Testis (tissue), 3 donors: Measurements from ENCODE around the gene PHEX. TPM values are rescaled to one million over a fixed set of nuclear protein-coding genes. Genes with fewer than 3 reads are reported as not detected.

Experiments
- DNase-seq: peaks from one replicate; pipeline ENCODE4 v3.0.0-alpha.2; 2019
- H3K27ac ChIP-seq, 2 donors: fragments of 200-600 bp; sonication (generic); one replicate each; pipeline ENCODE4 v1.5.1; 2019
- H3K27me3 ChIP-seq: fragments of 200-600 bp; sonication (generic); one replicate; pipeline ENCODE4 v1.5.1; 2019
- H3K36me3 ChIP-seq: fragments of 200-600 bp; sonication (generic); one replicate; pipeline ENCODE4 v1.5.1; 2017; ENCODE audit warnings: low read depth; ENCODE audit errors: missing control alignments
- H3K4me1 ChIP-seq: fragments of 200-600 bp; sonication (generic); one replicate; pipeline ENCODE4 v1.5.1; 2019
- H3K4me3 ChIP-seq, 2 donors: fragments of 200-600 bp; sonication (generic); one replicate each; pipeline ENCODE4 v1.5.1; 2017 to 2019
- H3K9me3 ChIP-seq: fragments of 200-600 bp; sonication (generic); one replicate; pipeline ENCODE4 v1.5.1; 2017
- CTCF ChIP-seq, 3 experiments: fragments of 450-650 bp in 2 of 3; fragments of 200-600 bp in 1 of 3; sonication (generic) in 1 of 3; IDR thresholded peaks; one replicate each; pipeline ENCODE4 v1.5.1; 2016 to 2019; ENCODE audit warnings: antibody characterized with exemption in 3 of 3, mild to moderate bottlenecking in 2 of 3, moderate library complexity in 1 of 3
- POLR2A ChIP-seq: fragments of 450-650 bp; IDR thresholded peaks from one replicate; pipeline ENCODE4 v1.6.1; 2017; ENCODE audit warnings: antibody characterized with exemption, mild to moderate bottlenecking, moderate library complexity
- WGBS, 2 donors: methylation state at CpG; one replicate each; pipeline ENCODE4 v1.1.5; 2018; 5-methylcytosine and 5-hydroxymethylcytosine counted together
- intact Hi-C: fragments of 100-400 bp; cut with DNase I; formaldehyde crosslinking; loops from one replicate; pipeline ENCODE4 v1.15.1; 2023; ENCODE audit warnings: low total_unique reads
- polyA plus RNA-seq: library from polyadenylated mRNA; stranded (reverse); fragments of 350-450 nt; fragmentation: Illumina TruSeq; extraction: RNeasy Lipid Tissue Mini Kit (QIAGEN cat#74804); gene quantifications from one replicate; pipeline ENCODE4 v1.2.3, GENCODE V29; 2014; ENCODE audit warnings: low read depth, low replicate concordance; ENCODE audit not compliant: insufficient read depth
- total RNA-seq, 2 donors: library from RNA; depleted of rRNA; stranded (reverse); fragments of >200 nt; gene quantifications; one replicate each; pipeline ENCODE4 v1.2.3, GENCODE V29; 2016

Gene PHEX
- total and polyA plus RNA-seq, 3 donors from 2014 or later = 0.24 to 0.37 (median 0.31) TPM

GRCh38 chrX:22234380-22234779 is 202.3 kb downstream of the PHEX start:
- H3K9me3 ChIP-seq = no peaks in the 10 kb centered on the region
- no peak overlapping the region for H3K27ac ChIP-seq
- no peak overlapping the region for H3K4me3 ChIP-seq
- H3K27me3 ChIP-seq = no peaks in the 10 kb centered on the region
- H3K36me3 ChIP-seq = no peaks in the 10 kb centered on the region
- 89% methylated on average over 5 of the region's 6 CpGs; no CpG with 5 or more reads in 1 of the 2 donors for WGBS, 2 donors
- intact Hi-C loops = no loop called here
- H3K4me1 ChIP-seq = no peaks in the 10 kb centered on the region
- DNase-seq = no peak
- TF ChIP-seq CTCF (IDR thresholded peaks at IDR 0.05) (no peak), POLR2A (no peak)

- Histone ChIP-seq H3K9me3 (no peaks in the 10 kb centered on the region), H3K36me3 (no peaks in the 10 kb centered on the region), H3K27ac (no peak overlapping the region), H3K4me1 (no peaks in the 10 kb centered on the region), H3K4me3 (no peak overlapping the region), H3K27me3 (no peaks in the 10 kb centered on the region)
- TF ChIP-seq POLR2A = no peak
- no peak for TF ChIP-seq CTCF (IDR thresholded peaks at IDR 0.05)
- no peak for DNase-seq
- WGBS, 2 donors = 68 to 92% methylated on average over 2 of the region's 2 CpGs
- intact Hi-C loops = no loop called here
Observed at GRCh38 chrX:22237479-22237878, 205.4 kb downstream of the PHEX start.

GRCh38 chrX:22246620-22247019 is 214.5 kb downstream of the PHEX start:
- no peak for DNase-seq
- TF ChIP-seq CTCF (IDR thresholded peaks at IDR 0.05) (no peak), POLR2A (no peak)
- H3K9me3 ChIP-seq = no peaks in the 10 kb centered on the region
- H3K36me3 ChIP-seq = no peaks in the 10 kb centered on the region
- no peak overlapping the region for H3K4me3 ChIP-seq
- H3K27me3 ChIP-seq = no peaks in the 10 kb centered on the region
- no peaks in the 10 kb centered on the region for H3K4me1 ChIP-seq
- 88 to 89% methylated on average over 2 of the region's 2 CpGs for WGBS, 2 donors
- no peak overlapping the region for H3K27ac ChIP-seq
- intact Hi-C loops = no loop called here

GRCh38 chrX:22247169-22247568 is 215.0 kb downstream of the PHEX start:
- Histone ChIP-seq H3K4me3 (no peak overlapping the region), H3K27ac (no peak overlapping the region), H3K9me3 (no peaks in the 10 kb centered on the region), H3K27me3 (no peaks in the 10 kb centered on the region), H3K36me3 (no peaks in the 10 kb centered on the region), H3K4me1 (no peaks in the 10 kb centered on the region)
- no peak for TF ChIP-seq CTCF (IDR thresholded peaks at IDR 0.05)
- no peak for TF ChIP-seq POLR2A
- WGBS, 2 donors = 83 to 100% methylated on average over 1 of the region's 1 CpG
- no peak for DNase-seq
- intact Hi-C loops = no loop called here

- intact Hi-C loops = no loop called here
- TF ChIP-seq CTCF (IDR thresholded peaks at IDR 0.05) (no peak), POLR2A (no peak)
- H3K4me1 ChIP-seq = no peaks in the 10 kb centered on the region
- WGBS, 2 donors = 69 to 86% methylated on average over 3 of the region's 3 CpGs
- H3K4me3 ChIP-seq = no peak overlapping the region
- no peaks in the 10 kb centered on the region for H3K9me3 ChIP-seq
- no peaks in the 10 kb centered on the region for H3K27me3 ChIP-seq
- H3K36me3 ChIP-seq = no peaks in the 10 kb centered on the region
- DNase-seq = no peak
- H3K27ac ChIP-seq = no peak overlapping the region
Observed at GRCh38 chrX:22248401-22248800, 216.3 kb downstream of the PHEX start.
